DND-41 (cell line): Measurements from ENCODE around the gene TRIM46.

ENCODE experiments used
- ATAC-seq: fragments of 200-7000 bp; cut with Tn5 transposase; 3 replicates; pipeline ENCODE4 v1.9.1; 2021; ENCODE audit warnings: low read depth; ENCODE audit not compliant: insufficient read depth
- DNase-seq: peaks from one replicate; pipeline ENCODE4 v3.0.0-alpha.2; 2020
- H2AFZ ChIP-seq: 2 replicates; pipeline ENCODE4 v1.6.0; 2012; ENCODE audit warnings: low read depth, low read length
- H3K27ac ChIP-seq: 2 replicates; pipeline ENCODE4 v1.5.1; 2012; ENCODE audit warnings: low read length, inconsistent platforms
- H3K27me3 ChIP-seq: fragments of 200-600 bp; sonication (generic); 2 replicates; pipeline ENCODE4 v1.6.0; 2012; ENCODE audit warnings: low read length, mild to moderate bottlenecking, inconsistent platforms; ENCODE audit not compliant: insufficient read depth, poor library complexity
- H3K36me3 ChIP-seq: 2 replicates; pipeline ENCODE4 v1.5.1; 2012; ENCODE audit warnings: low read length, inconsistent platforms; ENCODE audit not compliant: insufficient read depth
- H3K4me1 ChIP-seq: 2 replicates; pipeline ENCODE4 v1.5.1; 2012; ENCODE audit warnings: mild to moderate bottlenecking, low read length; ENCODE audit not compliant: insufficient read depth
- H3K4me2 ChIP-seq: 2 replicates; pipeline ENCODE4 v1.6.0; 2012; ENCODE audit warnings: mild to moderate bottlenecking, moderate library complexity, low read length, inconsistent platforms; ENCODE audit not compliant: insufficient read depth
- H3K4me3 ChIP-seq, 2 experiments: fragments of 200-600 bp in 1 of 2; shearing (Covaris generic) in 1 of 2; 2 replicates each; pipeline ENCODE4 v1.5.1; 2012 to 2016; ENCODE audit warnings: inconsistent platforms in 2 of 2, low read length in 2 of 2, mild to moderate bottlenecking in 2 of 2, low read depth in 1 of 2, moderate library complexity in 1 of 2
- H3K79me2 ChIP-seq: 2 replicates; pipeline ENCODE4 v1.6.0; 2012; ENCODE audit warnings: low read length, inconsistent platforms; ENCODE audit not compliant: insufficient read depth
- H3K9ac ChIP-seq: 2 replicates; pipeline ENCODE4 v1.6.0; 2012; ENCODE audit warnings: low read depth, mild to moderate bottlenecking, inconsistent platforms, low read length, moderate library complexity
- H3K9me3 ChIP-seq: 2 replicates; pipeline ENCODE4 v1.5.1; 2012; ENCODE audit warnings: low read length, moderate library complexity, mild to moderate bottlenecking, inconsistent platforms; ENCODE audit not compliant: insufficient read depth, severe bottlenecking
- H4K20me1 ChIP-seq: 2 replicates; pipeline ENCODE4 v1.6.0; 2012; ENCODE audit warnings: low read length; ENCODE audit not compliant: insufficient read depth
- EZH2 ChIP-seq: IDR thresholded peaks from 3 replicates; pipeline ENCODE4 v1.6.1; 2012; ENCODE audit warnings: borderline replicate concordance, low read depth, mild to moderate bottlenecking, moderate library complexity, low read length, inconsistent platforms; ENCODE audit not compliant: severe bottlenecking
- TF ChIP-seq, protein P1 (sequence below): IDR thresholded peaks from 2 replicates; pipeline ENCODE4 v1.5.1; 2012; ENCODE audit warnings: borderline replicate concordance, low read length, moderate library complexity, mild to moderate bottlenecking; ENCODE audit not compliant: poor library complexity, severe bottlenecking; ENCODE audit errors: extremely low read depth

TRIM46 gene

DNA sequence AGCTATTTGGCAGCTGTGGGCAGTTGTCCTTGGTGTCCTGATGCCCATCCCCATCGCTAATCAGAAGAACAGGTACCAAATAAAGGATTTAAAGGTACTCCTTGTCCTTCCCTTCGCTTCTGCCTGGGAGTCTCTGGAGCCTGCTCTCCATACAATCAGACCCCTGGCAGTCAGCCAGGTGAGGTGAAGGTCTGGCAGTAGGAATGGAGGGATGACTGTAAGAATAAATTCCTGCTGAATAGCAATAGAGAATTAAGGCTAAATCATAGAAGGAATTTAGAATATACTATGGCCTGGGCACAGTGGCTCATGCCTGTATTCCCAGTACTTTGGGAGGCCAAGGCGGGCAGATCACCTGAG is 24.9 kb downstream of the TRIM46 start:
- Histone ChIP-seq H2AFZ (no peak overlapping the region), H4K20me1 (0 out of 2 replicates have a peak, but pooled peaks cover 5% of the 10 kb centered on the region), H3K4me2 (no peak overlapping the region), H3K9ac (no peak overlapping the region), H3K4me3 (no peak overlapping the region), H3K79me2 (0 out of 2 replicates have a peak, but pooled peaks cover 8% of the 10 kb centered on the region), H3K27ac (no peak overlapping the region), H3K9me3 (no peaks in the 10 kb centered on the region), H3K27me3 (no peaks in the 10 kb centered on the region), H3K36me3 (peaks cover 9% of the 10 kb centered on the region), H3K4me1 (peaks cover 24% of the 10 kb centered on the region)
- TF ChIP-seq, protein P1, sequence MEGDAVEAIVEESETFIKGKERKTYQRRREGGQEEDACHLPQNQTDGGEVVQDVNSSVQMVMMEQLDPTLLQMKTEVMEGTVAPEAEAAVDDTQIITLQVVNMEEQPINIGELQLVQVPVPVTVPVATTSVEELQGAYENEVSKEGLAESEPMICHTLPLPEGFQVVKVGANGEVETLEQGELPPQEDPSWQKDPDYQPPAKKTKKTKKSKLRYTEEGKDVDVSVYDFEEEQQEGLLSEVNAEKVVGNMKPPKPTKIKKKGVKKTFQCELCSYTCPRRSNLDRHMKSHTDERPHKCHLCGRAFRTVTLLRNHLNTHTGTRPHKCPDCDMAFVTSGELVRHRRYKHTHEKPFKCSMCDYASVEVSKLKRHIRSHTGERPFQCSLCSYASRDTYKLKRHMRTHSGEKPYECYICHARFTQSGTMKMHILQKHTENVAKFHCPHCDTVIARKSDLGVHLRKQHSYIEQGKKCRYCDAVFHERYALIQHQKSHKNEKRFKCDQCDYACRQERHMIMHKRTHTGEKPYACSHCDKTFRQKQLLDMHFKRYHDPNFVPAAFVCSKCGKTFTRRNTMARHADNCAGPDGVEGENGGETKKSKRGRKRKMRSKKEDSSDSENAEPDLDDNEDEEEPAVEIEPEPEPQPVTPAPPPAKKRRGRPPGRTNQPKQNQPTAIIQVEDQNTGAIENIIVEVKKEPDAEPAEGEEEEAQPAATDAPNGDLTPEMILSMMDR = no peak
- no peak for TF ChIP-seq EZH2
- no peak for ATAC-seq
- no peak for DNase-seq

DNA sequence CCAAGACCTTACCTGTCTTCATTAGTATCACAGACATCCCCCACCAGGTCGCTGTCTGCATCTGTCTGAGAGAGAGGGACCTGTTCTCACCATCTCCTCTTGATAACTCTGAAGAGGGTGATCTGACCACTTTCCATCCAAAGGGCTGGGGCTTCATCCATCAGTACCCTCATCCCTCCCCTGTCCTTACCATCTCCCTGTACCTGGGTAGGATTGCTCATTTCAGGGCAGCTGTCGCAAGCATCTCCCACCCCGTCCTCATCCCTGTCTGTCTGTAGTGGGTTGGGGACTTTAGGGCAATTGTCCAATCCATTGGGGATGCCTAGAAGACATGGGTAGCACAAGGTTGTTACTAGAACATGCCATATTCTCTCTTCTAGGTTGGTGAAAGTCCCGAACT is 26.1 kb downstream of the TRIM46 start:
- no peaks in the 10 kb centered on the region for H3K9me3 ChIP-seq
- DNase-seq (no peak), ATAC-seq (no peak)
- H3K4me3 ChIP-seq = no peak overlapping the region
- no peak overlapping the region for H3K9ac ChIP-seq
- TF ChIP-seq, protein P1 = no peak
- no peak for TF ChIP-seq EZH2
- no peak overlapping the region for H3K27ac ChIP-seq
- H3K4me1 ChIP-seq = peaks cover 14% of the 10 kb centered on the region
- no peak overlapping the region for H2AFZ ChIP-seq
- no peak overlapping the region for H3K4me2 ChIP-seq
- H4K20me1 ChIP-seq = 0 out of 2 replicates have a peak, but pooled peaks cover 5% of the 10 kb centered on the region
- H3K79me2 ChIP-seq = 0 out of 2 replicates have a peak, but pooled peaks cover 8% of the 10 kb centered on the region
- H3K27me3 ChIP-seq = no peaks in the 10 kb centered on the region
- peaks cover 9% of the 10 kb centered on the region for H3K36me3 ChIP-seq

DNA sequence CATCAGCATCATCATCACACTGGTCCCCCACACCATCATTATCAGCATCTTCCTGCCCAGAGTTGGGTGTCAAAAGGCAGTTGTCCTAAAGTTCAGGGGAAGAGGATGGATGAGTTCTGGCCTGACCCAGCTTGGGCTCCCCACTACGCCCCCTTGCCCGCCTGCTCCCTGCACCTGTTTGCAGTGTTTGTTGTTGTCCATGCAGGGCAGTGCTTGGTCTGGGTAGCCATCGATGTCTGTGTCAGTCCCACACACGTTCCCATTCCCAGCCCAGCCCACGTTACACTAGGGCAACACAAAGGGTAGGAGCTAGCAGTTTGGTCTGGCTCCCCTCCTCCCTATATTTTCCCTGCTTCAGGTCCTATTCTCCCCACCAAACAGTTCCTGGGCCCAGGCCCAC is 27.3 kb downstream of the TRIM46 start:
- Histone ChIP-seq H3K4me1 (peaks cover 6% of the 10 kb centered on the region), H3K36me3 (peaks cover 9% of the 10 kb centered on the region), H3K9me3 (no peaks in the 10 kb centered on the region), H4K20me1 (0 out of 2 replicates have a peak, but pooled peaks cover 5% of the 10 kb centered on the region), H3K4me3 (no peak overlapping the region), H2AFZ (no peak overlapping the region), H3K27ac (no peak overlapping the region), H3K9ac (no peak overlapping the region), H3K79me2 (0 out of 2 replicates have a peak, but pooled peaks cover 1% of the 10 kb centered on the region), H3K4me2 (no peak overlapping the region), H3K27me3 (no peaks in the 10 kb centered on the region)
- DNase-seq = no peak
- TF ChIP-seq EZH2 = no peak
- TF ChIP-seq, protein P1 = no peak
- ATAC-seq = no peak

DNA sequence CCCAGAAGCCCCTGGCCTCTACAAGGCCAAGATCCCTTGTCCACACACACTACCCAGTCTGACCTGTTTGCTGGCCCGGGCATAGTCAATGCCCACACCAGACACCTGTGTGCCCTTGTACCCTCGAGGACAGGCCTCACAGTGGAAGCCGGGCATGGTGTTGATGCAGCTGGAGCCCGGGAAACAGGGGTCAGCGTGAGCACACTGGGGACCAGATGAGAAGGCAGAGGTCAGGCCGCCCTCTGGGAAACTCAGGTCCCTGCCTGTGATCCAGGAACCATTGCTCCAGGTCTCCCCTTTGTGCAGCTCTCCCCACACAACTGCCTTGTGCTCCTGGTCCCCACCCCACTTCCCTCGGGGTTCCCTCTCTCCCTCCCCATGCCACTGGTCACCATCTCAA is 28.5 kb downstream of the TRIM46 start:
- TF ChIP-seq, protein P1 = no peak
- no peak for TF ChIP-seq EZH2
- Histone ChIP-seq H2AFZ (no peak overlapping the region), H4K20me1 (no peaks in the 10 kb centered on the region), H3K4me2 (no peak overlapping the region), H3K9ac (no peak overlapping the region), H3K4me3 (no peak overlapping the region), H3K27ac (no peak overlapping the region), H3K79me2 (no peaks in the 10 kb centered on the region), H3K9me3 (no peaks in the 10 kb centered on the region), H3K27me3 (no peaks in the 10 kb centered on the region), H3K36me3 (peaks cover 7% of the 10 kb centered on the region), H3K4me1 (peaks cover 6% of the 10 kb centered on the region)
- DNase-seq (no peak), ATAC-seq (no peak)
